Neural progenitor cell (in vitro differentiated cells): ENCODE measurements around the gene LMF2.

Experiments used
- EZH2 ChIP-seq: fragments of 200-600 bp; sonication (generic); IDR thresholded peaks from 2 replicates; pipeline ENCODE4 v1.6.1; 2017; ENCODE audit warnings: antibody characterized with exemption, mild to moderate bottlenecking, moderate library complexity
- TF ChIP-seq, protein P1 (sequence below): fragments of 200-600 bp; sonication (generic); IDR thresholded peaks from 2 replicates; pipeline ENCODE4 v1.5.1; 2017; ENCODE audit warnings: antibody characterized with exemption, mild to moderate bottlenecking

DNA sequence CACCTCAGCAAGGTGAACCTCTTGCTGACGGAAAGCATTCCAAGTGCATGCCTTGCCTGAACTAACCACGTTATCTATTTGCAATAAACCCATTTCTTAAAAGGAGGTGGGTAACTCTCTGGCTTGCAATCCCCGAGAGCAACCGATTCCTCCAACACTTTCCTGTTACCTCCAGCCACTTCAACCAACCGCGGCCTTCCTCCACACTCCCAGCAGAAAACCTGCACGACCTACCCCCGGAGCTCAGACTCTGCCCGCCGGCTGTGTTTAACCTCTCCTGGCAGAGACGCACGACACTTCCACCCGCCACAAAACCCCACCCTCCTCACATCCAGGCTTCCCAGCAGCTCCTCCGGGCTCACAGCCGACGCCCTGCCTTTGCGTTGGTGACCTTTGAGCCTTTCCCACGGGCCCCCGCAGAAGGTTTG, 17.2 kb upstream of the LMF2 start:
- TF ChIP-seq, protein P1, sequence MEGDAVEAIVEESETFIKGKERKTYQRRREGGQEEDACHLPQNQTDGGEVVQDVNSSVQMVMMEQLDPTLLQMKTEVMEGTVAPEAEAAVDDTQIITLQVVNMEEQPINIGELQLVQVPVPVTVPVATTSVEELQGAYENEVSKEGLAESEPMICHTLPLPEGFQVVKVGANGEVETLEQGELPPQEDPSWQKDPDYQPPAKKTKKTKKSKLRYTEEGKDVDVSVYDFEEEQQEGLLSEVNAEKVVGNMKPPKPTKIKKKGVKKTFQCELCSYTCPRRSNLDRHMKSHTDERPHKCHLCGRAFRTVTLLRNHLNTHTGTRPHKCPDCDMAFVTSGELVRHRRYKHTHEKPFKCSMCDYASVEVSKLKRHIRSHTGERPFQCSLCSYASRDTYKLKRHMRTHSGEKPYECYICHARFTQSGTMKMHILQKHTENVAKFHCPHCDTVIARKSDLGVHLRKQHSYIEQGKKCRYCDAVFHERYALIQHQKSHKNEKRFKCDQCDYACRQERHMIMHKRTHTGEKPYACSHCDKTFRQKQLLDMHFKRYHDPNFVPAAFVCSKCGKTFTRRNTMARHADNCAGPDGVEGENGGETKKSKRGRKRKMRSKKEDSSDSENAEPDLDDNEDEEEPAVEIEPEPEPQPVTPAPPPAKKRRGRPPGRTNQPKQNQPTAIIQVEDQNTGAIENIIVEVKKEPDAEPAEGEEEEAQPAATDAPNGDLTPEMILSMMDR, result no peak
- TF ChIP-seq EZH2, result no peak
